GM12891 (cell line): Measurements from ENCODE around the gene STPG1.

Experiments used
- PAX5 ChIP-seq: IDR thresholded peaks from 2 replicates; pipeline ENCODE4 v1.6.1; 2011; ENCODE audit warnings: low read length, moderate library complexity, mild to moderate bottlenecking; ENCODE audit not compliant: insufficient read depth, severe bottlenecking
- POLR2A ChIP-seq: IDR thresholded peaks from 2 replicates; pipeline ENCODE4 v1.6.1; 2011; ENCODE audit warnings: low read depth, low read length, control low read depth
- POLR2AphosphoS5 ChIP-seq: IDR thresholded peaks from 2 replicates; pipeline ENCODE4 v1.6.1; 2011; ENCODE audit warnings: low read depth, low read length, control low read depth
- POU2F2 ChIP-seq: IDR thresholded peaks from 2 replicates; pipeline ENCODE4 v1.6.1; 2011; ENCODE audit warnings: low read depth, mild to moderate bottlenecking, control low read depth, low read length, moderate library complexity
- SPI1 ChIP-seq: IDR thresholded peaks from 2 replicates; pipeline ENCODE4 v1.6.1; 2011; ENCODE audit warnings: low read depth, low read length, control low read depth
- TAF1 ChIP-seq: IDR thresholded peaks from 2 replicates; pipeline ENCODE4 v1.6.1; 2011; ENCODE audit warnings: low read depth, low read length, control low read depth

- no peak for TF ChIP-seq POLR2AphosphoS5
- TF ChIP-seq TAF1: no peak
- TF ChIP-seq SPI1: no peak
- no peak for TF ChIP-seq POLR2A
- TF ChIP-seq POU2F2: no peak
- TF ChIP-seq PAX5: no peak
These were observed 81.5 kb downstream of the STPG1 start for GRCh38 chr1:24331961-24332673.
